Thyroid gland (tissue), 4 donors: ENCODE results near the gene ACKR1.

Experiments used
- CTCF ChIP-seq, 6 experiments: fragments of 200-600 bp in 3 of 6; fragments of 450-650 bp in 3 of 6; sonication (generic) in 3 of 6; IDR thresholded peaks; one replicate each; pipeline ENCODE4 v1.5.1; 2016 to 2019; ENCODE audit warnings: antibody characterized with exemption in 6 of 6, mild to moderate bottlenecking in 2 of 6, inconsistent platforms in 1 of 6, moderate library complexity in 1 of 6
- POLR2A ChIP-seq, 2 donors: fragments of 450-650 bp; IDR thresholded peaks; one replicate each; pipeline ENCODE4 v1.6.1; 2017; ENCODE audit warnings: antibody characterized with exemption in 2 of 2, mild to moderate bottlenecking in 2 of 2, moderate library complexity in 1 of 2

DNA sequence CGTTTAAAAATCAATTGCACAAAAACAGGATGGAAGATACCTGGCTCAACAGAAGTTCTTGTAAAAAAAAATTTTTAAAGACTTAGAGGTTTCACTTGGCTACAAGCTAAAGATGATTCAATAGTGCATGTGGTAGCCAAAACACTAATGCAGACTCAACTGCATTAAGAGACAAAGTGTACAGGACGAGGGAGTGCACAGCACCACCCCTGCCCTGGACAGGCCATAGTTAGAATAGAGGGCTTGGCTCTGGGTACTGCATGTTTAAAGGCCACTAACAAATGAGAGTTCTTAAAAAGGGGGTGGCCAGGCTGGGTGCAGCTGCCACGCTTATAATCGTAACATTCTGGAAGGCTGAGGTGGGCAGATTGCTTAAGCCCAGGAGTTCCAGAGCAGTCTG, 7.9 kb downstream of the ACKR1 start:
- TF ChIP-seq CTCF (IDR thresholded peaks at IDR 0.05) = no peak
- no peak for TF ChIP-seq POLR2A (IDR thresholded peaks at IDR 0.05)
